ENCODE data around the gene SCAF8. TPM values are rescaled to one million over a fixed set of nuclear protein-coding genes. Genes with fewer than 3 reads are reported as not detected.

The SCAF8 gene
- total RNA-seq, 6 experiments from 2014 or later: 35.2 to 43.3 (median 38.4) TPM

DNA sequence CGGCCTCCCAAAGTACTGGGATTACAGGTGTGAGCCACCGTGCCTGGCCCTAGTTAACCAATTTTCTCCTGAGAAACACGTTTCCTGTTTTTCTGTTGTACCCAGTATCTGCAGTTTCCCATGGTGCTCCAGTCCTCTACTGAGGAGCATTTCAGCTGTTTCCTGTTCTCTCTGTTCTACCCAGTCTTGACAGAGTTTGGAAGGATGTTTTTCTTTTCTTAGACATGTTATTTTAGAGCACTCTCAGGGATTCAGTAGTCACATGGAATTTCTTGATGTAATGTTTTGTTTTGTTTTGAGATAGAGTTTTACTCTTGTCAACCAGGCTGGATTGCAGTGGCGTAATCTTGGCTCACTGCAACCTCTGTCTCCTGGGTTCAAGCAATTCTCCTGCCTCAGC lies 132.1 kb downstream of the SCAF8 start:
- DNase-seq: no peak
- peaks cover 20% of the 10 kb centered on the region for H3K4me1 Mint-ChIP-seq (ENCODE audit: low read depth)
- H3K27ac Mint-ChIP-seq: 0 out of 2 replicates have a peak overlapping the region, but pooled peaks have one; percentile 34

DNA sequence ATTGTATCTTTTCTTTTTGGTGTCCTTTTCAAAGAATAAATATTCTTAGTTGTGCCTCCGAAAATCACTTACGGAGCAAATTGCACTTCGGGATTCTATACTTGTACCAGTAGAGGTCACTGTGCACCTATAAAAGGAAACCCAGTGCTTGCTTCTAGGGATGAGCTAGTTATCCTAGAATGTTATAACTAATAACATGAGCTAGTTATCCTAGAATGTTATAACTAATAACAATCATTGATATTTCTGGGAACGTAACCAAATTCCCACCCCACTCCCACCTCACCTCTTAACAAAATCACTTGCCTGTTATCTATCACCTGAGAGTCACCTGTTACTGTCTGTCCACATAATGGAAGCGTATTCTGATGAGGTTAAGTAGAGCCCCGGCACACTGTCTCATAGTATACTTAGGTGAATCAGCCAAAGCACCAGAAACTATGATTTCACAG lies 135.0 kb downstream of the SCAF8 start:
- Mint-ChIP-seq H3K4me3 (no peak overlapping the region), H3K36me3 (ENCODE audit: low read depth) (peaks cover 4% of the 10 kb centered on the region; the same call in 1 of the 2 replicates), H3K4me1 (ENCODE audit: low read depth) (peaks cover 22% of the 10 kb centered on the region), H3K27me3 (ENCODE audit: insufficient read depth) (no peaks in the 10 kb centered on the region; the same call in 1 of the 2 replicates), H3K27ac (peak overlapping the region; percentile 7; the same call in 1 of the 2 replicates), H3K9me3 (no peaks in the 10 kb centered on the region)
- peak; percentile 70 for DNase-seq
- TF ChIP-seq, protein P1, sequence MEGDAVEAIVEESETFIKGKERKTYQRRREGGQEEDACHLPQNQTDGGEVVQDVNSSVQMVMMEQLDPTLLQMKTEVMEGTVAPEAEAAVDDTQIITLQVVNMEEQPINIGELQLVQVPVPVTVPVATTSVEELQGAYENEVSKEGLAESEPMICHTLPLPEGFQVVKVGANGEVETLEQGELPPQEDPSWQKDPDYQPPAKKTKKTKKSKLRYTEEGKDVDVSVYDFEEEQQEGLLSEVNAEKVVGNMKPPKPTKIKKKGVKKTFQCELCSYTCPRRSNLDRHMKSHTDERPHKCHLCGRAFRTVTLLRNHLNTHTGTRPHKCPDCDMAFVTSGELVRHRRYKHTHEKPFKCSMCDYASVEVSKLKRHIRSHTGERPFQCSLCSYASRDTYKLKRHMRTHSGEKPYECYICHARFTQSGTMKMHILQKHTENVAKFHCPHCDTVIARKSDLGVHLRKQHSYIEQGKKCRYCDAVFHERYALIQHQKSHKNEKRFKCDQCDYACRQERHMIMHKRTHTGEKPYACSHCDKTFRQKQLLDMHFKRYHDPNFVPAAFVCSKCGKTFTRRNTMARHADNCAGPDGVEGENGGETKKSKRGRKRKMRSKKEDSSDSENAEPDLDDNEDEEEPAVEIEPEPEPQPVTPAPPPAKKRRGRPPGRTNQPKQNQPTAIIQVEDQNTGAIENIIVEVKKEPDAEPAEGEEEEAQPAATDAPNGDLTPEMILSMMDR (IDR thresholded peaks at IDR 0.05): peak; percentile 92

More for the DNA sequence above, 132.1 kb downstream of the SCAF8 start:
- H3K27me3 Mint-ChIP-seq (ENCODE audit: insufficient read depth): no peaks in the 10 kb centered on the region; the same call in 1 of the 2 replicates
- no peak overlapping the region for H3K4me3 Mint-ChIP-seq
- TF ChIP-seq, protein P1 (IDR thresholded peaks at IDR 0.05): no peak
- H3K9me3 Mint-ChIP-seq: no peaks in the 10 kb centered on the region
- H3K36me3 Mint-ChIP-seq (ENCODE audit: low read depth): peaks cover 4% of the 10 kb centered on the region; the same call in 1 of the 2 replicates

DNA sequence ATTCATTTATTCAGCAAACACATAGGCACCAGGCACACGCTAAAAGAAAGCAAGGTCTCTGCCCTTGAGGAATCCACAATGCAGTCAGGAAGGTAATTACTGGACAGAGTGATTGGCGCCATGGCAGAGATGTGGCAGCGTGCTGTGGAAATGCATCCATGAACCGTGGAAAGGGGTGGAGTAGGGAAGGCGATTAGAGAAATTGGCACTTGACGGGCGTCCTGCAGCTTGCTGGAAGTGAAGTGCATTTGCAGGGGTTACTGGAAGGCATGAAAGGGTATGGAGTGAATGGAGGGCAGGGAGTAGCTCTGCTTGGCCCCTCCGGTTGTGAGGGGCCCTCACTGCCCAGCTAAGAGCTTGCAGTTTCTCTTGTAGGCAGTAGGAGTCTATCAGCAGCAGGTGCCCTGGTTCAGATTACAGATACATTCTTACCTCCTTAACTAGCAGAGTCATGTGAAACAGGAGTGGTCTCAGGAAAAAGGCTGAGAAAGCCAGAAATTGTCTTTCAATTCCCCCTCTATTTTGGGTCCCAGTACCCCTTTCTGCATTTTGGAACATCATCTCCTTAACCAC lies 139.4 kb downstream of the SCAF8 start:
- Mint-ChIP-seq H3K4me1 (ENCODE audit: low read depth) (peaks cover 35% of the 10 kb centered on the region), H3K27me3 (ENCODE audit: insufficient read depth) (no peaks in the 10 kb centered on the region), H3K9me3 (no peaks in the 10 kb centered on the region), H3K27ac (no peak overlapping the region), H3K4me3 (no peak overlapping the region), H3K36me3 (ENCODE audit: low read depth) (no peaks in the 10 kb centered on the region)
- no peak for DNase-seq
- TF ChIP-seq, protein P1 (IDR thresholded peaks at IDR 0.05): no peak

DNA sequence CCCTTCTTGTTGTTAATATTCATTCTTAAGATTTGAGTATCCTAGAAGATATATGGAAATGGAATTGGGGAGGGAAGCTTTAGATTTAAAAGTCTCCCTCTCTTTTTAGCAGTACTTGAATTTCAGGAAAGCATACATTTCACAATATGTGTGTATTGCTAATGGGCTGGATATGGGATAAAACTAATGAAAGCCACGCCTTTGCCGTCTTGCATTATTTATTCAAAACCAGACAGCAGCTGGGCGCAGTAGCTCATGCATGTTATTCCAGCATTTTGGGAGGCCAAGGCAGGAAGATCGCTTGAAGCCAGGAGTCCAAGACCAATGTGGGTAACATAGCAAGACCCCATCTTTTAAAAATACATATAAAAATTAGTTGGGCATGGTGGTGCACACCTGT lies 140.3 kb downstream of the SCAF8 start:
- no peak for DNase-seq
- TF ChIP-seq, protein P1 (IDR thresholded peaks at IDR 0.05): no peak
- H3K4me3 Mint-ChIP-seq: no peak overlapping the region
- H3K9me3 Mint-ChIP-seq: no peaks in the 10 kb centered on the region
- no peaks in the 10 kb centered on the region for H3K27me3 Mint-ChIP-seq (ENCODE audit: insufficient read depth)
- H3K27ac Mint-ChIP-seq: no peak overlapping the region
- H3K36me3 Mint-ChIP-seq (ENCODE audit: low read depth): no peaks in the 10 kb centered on the region
- peaks cover 38% of the 10 kb centered on the region for H3K4me1 Mint-ChIP-seq (ENCODE audit: low read depth)

DNA sequence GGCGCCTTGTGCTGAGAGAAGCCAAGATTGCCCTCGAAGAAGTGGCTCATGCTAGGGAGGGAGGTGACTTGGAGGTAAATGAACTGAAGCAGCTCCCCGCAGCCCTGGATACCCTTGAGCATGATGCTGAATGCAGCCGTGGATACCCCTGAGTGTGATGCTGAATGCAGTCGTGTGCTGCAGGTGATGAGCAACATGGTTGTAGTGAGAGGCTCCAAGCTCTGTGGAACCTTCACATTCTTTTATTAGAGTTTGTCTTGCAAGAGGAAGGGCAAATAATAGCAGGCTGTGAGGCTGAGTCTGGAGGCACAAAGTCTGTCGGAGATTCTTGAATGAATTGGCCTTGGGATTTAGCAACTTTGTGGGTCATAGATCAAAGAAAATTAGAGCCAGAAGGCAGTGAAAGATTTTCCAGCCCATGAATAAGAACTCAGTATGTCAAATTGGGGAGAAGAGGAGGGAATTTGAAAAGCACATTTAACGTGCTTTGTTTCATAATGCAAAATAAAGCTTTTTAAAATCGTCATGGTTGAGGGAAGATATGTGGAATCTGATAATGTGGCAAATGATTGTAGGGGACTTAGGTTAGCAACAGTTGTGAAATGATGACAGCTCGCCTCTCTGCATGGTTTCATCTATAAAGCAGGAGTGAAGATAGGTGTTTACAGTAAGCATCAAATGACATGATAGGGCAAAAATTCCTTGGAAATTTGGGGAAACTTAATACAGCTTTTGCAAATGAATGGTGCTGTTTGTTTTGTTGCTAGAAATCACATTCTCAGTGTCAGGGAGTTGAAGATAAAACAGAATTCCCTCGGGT lies 141.8 kb downstream of the SCAF8 start:
- Mint-ChIP-seq H3K36me3 (ENCODE audit: low read depth) (no peaks in the 10 kb centered on the region), H3K27ac (no peak overlapping the region; the same call in 1 of the 2 replicates), H3K9me3 (no peaks in the 10 kb centered on the region), H3K4me1 (ENCODE audit: low read depth) (peaks cover 44% of the 10 kb centered on the region), H3K27me3 (ENCODE audit: insufficient read depth) (no peaks in the 10 kb centered on the region), H3K4me3 (no peak overlapping the region)
- TF ChIP-seq, protein P1 (IDR thresholded peaks at IDR 0.05): no peak
- no peak for DNase-seq
